ENCODE results near the gene CLK2. TPM values are rescaled to one million over a fixed set of nuclear protein-coding genes. Genes with fewer than 3 reads are reported as not detected.

The CLK2 gene
- total and polyA plus RNA-seq, 9 of the 15 experiments (the other 6 are each of a cell fraction or from before 2014, with no cell fraction given): 13.5 to 81.4 (median 39.6) TPM

- TF ChIP-seq ZNF316 (IDR thresholded peaks at IDR 0.05) (0 out of 2 replicates have a peak, but pooled peaks have one; percentile 29), RCOR1 (IDR thresholded peaks at IDR 0.05; ENCODE audit: borderline replicate concordance in 1 of 2, low read depth in 2 of 2, low read length in 2 of 2) (no peak; a peak in 1 of 4 replicates), CTCF (IDR thresholded peaks at IDR 0.05 in 2 of 3, conservative IDR thresholded peaks at IDR 0.05 in 1 of 3; ENCODE audit: insufficient read depth in 2 of 3, low read depth in 1 of 3, low read length in 3 of 3) (peak in 1 of 3 experiments; percentile 37; a peak in 1 of 6 replicates), HDAC2 (IDR thresholded peaks at IDR 0.05) (0 out of 2 replicates have a peak, but pooled peaks have one; percentile 55), RBFOX2 (IDR thresholded peaks at IDR 0.05; ENCODE audit: low read depth, low read length) (peak; percentile 80), MYC (IDR thresholded peaks at IDR 0.05; ENCODE audit: low read depth, low read length) (peak; percentile 9; the same call in 1 of the 2 replicates), MYC (CRISPR knock-in tag; IDR thresholded peaks at IDR 0.05; ENCODE audit: borderline replicate concordance, low read depth) (peak; percentile 73; the same call in 1 of the 2 replicates), CHD1 (IDR thresholded peaks at IDR 0.05; ENCODE audit: low read length) (peak; percentile 84), TFAP4 (CRISPR knock-in tag; IDR thresholded peaks at IDR 0.05; ENCODE audit: borderline replicate concordance) (peak; percentile 55; the same call in 1 of the 2 replicates), HDAC3 (IDR thresholded peaks at IDR 0.05; ENCODE audit: borderline replicate concordance, partially characterized antibody) (peak; percentile 10), ARNT (IDR thresholded peaks at IDR 0.05) (0 out of 4 replicates have a peak, but pooled peaks of 1 of the 2 experiments have one; percentile 20), HMBOX1 (IDR thresholded peaks at IDR 0.05) (no peak), ZBTB2 (IDR thresholded peaks at IDR 0.05) (0 out of 2 replicates have a peak, but pooled peaks have one; percentile 12), KHSRP (IDR thresholded peaks at IDR 0.05) (peak; percentile 28; the same call in 1 of the 2 replicates), ZNF280A (IDR thresholded peaks at IDR 0.05; ENCODE audit: low read depth, partially characterized antibody) (no peak), ZNF140 (CRISPR knock-in tag; IDR thresholded peaks at IDR 0.05) (no peak), E2F4 (CRISPR knock-in tag; IDR thresholded peaks at IDR 0.05; ENCODE audit: low read depth) (peak; percentile 57; the same call in 1 of the 2 replicates), CBX1 (IDR thresholded peaks at IDR 0.05; ENCODE audit: low read depth) (0 out of 2 replicates have a peak, but pooled peaks have one; percentile 20), ZNF174 (CRISPR knock-in tag; IDR thresholded peaks at IDR 0.05) (no peak), PHB2 (IDR thresholded peaks at IDR 0.05; ENCODE audit: low read depth) (peak; percentile 7; the same call in 1 of the 2 replicates), SIN3B (IDR thresholded peaks at IDR 0.05; ENCODE audit: low read depth) (peak; percentile 33; the same call in 1 of the 2 replicates)
Measured at GRCh38 chr1:155226910-155227260, 46.4 kb downstream of the CLK2 start (continued).
